Pericardium fibroblast (primary cell): Measurements from ENCODE around the gene ZNF836. TPM values are rescaled to one million over a fixed set of nuclear protein-coding genes. Genes with fewer than 3 reads are reported as not detected.

Source experiments
- total RNA-seq: library from RNA; depleted of rRNA; stranded (reverse); fragments of >200 nt; gene quantifications from 2 replicates; pipeline ENCODE4 v1.2.3, GENCODE V29; 2015

Gene ZNF836
- 3.1 and 10.3 TPM in 2 replicates for total RNA-seq

DNA sequence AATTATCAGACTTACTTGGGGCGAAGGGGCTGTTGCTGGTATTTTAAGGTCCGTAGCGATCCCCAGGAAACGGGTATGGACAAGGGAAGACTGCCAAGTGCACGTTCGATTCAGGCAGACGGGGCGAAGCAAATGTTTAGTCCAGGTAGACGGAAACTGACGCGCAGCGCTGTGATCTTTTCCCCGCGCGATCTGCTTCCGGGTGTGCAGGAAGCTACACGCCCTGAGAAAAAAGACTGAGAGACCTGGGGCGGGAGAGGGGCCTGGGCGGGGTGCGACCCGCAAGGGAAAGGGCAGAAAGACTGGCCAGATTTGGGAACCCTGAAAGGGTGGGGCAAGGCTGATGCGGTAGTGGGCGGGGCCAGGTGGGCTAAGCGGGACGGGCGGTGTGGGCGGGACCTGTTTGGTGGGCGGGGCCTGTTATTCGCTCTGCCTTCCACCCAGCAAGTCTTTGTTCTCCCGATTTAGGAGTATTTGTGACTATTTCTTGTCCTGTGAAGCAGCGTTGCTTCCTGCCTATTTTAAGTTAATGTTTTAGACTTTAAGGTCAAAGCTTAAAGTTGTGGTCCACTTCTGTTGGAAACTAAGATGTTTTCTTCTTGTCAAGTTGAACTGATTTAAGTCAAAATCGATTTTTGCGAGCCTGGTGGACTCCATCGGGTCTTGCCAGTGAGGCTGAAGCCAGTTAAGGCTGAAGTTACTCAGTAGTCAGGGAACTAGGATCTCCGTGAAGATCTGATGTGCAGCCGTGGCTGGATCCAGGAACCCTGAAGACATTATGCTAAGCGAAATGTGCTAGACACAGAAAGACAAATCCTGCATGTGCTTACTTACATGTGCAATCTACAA, at the start of gene ZNF836:
Gene ZNF836 (minus strand): TSS at position 301 of the 849 bp plus-strand sequence. CDS start 3,549 bp downstream, outside the sequence.

DNA sequence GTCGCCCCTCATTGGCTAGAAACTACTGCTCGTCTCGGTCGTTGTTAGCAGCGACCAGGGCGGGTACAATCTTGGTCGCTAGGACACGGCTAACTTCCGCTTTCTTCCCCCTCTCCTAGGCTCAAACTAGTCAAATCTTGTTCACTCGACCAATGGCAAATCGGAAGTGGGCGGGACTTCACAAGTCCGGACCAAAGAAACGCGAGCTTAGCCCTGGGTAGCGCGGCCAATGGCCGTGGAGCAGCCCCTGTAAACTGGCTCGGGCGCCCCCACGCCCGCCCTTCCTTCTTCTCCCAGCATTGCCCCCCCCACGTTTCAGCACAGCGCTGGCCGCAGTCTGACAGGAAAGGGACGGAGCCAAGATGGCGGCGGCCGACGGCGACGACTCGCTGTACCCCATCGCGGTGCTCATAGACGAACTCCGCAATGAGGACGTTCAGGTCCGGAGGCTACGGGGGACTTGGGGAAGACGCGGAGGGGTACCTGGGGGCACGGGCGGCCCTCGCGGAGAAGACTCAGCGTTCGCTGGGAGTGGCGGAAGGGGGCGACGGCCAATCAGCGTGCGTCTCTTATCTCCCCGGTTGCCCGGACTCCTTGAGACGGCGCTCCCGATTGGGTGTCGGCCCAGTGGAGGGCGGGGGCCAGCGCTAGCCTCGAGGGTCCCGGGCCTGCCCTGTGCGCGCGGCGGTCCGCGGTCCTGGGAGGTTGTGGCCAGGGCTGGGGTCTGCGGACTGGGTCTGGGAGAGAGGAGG, 18.5 kb upstream of the ZNF836 start, which contains the start of gene PPP2R1A:
Gene PPP2R1A (plus strand): TSS at position 318 of the 752 bp plus-strand sequence. CDS start 45 bp downstream, at position 363.

DNA sequence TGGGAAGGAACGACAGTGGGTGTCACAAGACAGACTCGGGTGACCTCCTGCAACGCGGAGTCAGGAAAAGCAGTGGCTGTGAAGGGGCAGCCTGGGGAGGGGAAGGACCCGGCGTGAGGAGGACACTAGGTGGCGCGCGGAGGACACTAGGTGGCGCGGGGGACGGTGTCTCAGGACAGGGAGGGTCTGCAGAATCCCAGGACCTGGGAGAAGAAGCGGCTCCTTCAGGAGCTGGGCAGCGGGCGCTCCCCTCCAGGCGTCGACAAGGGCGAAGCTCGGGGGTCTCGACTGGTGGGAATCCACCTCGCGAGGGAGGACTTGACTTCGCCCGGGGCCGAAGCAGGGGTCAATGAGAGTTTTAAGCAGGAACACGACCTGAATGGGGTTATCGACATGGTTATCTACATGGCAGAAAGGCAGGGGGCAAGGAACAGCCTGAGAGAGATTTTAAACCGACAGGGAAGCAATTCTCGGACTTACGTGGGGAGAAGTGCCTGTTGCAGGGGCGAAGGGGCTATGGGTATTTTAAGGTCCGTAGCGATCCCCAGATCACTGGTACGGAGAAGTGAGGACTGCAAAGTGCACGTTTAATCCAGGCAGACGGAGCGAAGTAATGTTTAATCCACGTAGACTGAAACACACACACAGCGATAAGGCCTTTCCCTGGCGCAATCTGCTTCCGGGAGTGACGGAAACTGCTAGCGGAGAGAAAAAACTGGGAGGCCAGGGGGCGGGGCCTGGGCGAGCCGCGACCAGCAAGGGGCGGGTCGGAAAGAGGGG, 32.0 kb downstream of the ZNF836 start, which contains the start of gene ZNF616:
Gene ZNF616 (minus strand): TSS at position 687 of the 780 bp plus-strand sequence. CDS start 9,426 bp downstream, outside the sequence.

Other genes starting within 250 kb of the ZNF836 start
- 2.4 and 2.8 TPM in 2 replicates for gene ZNF613, start 244.1 kb downstream of the ZNF836 start, total RNA-seq
- 3.0 and 4.0 TPM in 2 replicates for gene ZNF350, start 184.8 kb downstream of the ZNF836 start, total RNA-seq
- gene ZNF615, start 163.4 kb downstream of the ZNF836 start, total RNA-seq, result 7.8 and 21.4 TPM in 2 replicates
- gene ZNF614, start 143.2 kb downstream of the ZNF836 start, total RNA-seq, result 6.0 and 8.9 TPM in 2 replicates
- 1.4 and 2.3 TPM in 2 replicates for gene ZNF432, start 122.8 kb downstream of the ZNF836 start, total RNA-seq
- gene ZNF841, start 75.9 kb downstream of the ZNF836 start, total RNA-seq, result 7.2 and 12.4 TPM in 2 replicates
- gene ZNF616, start 31.7 kb downstream of the ZNF836 start, total RNA-seq, result 7.1 and 21.1 TPM in 2 replicates
- 154 and 195 TPM in 2 replicates for gene PPP2R1A, start 18.4 kb upstream of the ZNF836 start, total RNA-seq
- 7.1 and 10.2 TPM in 2 replicates for gene ZNF766, start 98.0 kb upstream of the ZNF836 start, total RNA-seq
- gene ZNF480, start 125.5 kb upstream of the ZNF836 start, total RNA-seq, result 5.5 and 8.8 TPM in 2 replicates
- 1.8 and 2.9 TPM in 2 replicates for gene ZNF610, start 164.6 kb upstream of the ZNF836 start, total RNA-seq
- gene ZNF880, start 198.3 kb upstream of the ZNF836 start, total RNA-seq, result 11.6 and 25.1 TPM in 2 replicates
- 4.9 and 6.6 TPM in 2 replicates for gene ZNF528, start 226.2 kb upstream of the ZNF836 start, total RNA-seq